ENCODE measurements around the gene UQCRH.
A peak's percentile ranks its signal among the peaks of the same experiment; 100 is the strongest.

Gene UQCRH

GRCh38 chr1:46303038-46303871 lies at the start of gene UQCRH, which contains the start of gene LRRC41:
TSS of gene UQCRH (plus strand) at chr1:46303698. CDS start at chr1:46303767, 69 bp downstream.
TSS of gene LRRC41 (minus strand) at chr1:46303616. CDS start at chr1:46303322, 294 bp downstream.
- peak; percentile 90 for DNase-seq

- no peak for DNase-seq
Observed at GRCh38 chr1:46254668-46255067, 48.8 kb upstream of the UQCRH start.

- DNase-seq = no peak
Observed at GRCh38 chr1:46256523-46256922, 47.0 kb upstream of the UQCRH start.

- DNase-seq = no peak
Observed at GRCh38 chr1:46262508-46262907, 41.0 kb upstream of the UQCRH start.

GRCh38 chr1:46263146-46263545 lies 40.4 kb upstream of the UQCRH start:
- no peak for DNase-seq

GRCh38 chr1:46268578-46268977 lies 34.9 kb upstream of the UQCRH start:
- DNase-seq = no peak

- DNase-seq = no peak
Observed at GRCh38 chr1:46274225-46275029, 29.1 kb upstream of the UQCRH start.

- DNase-seq = no peak
Observed at GRCh38 chr1:46275030-46275337, 28.5 kb upstream of the UQCRH start.

GRCh38 chr1:46277658-46278373 lies 25.7 kb upstream of the UQCRH start:
- DNase-seq = no peak

GRCh38 chr1:46278807-46279206 lies 24.7 kb upstream of the UQCRH start:
- no peak for DNase-seq

GRCh38 chr1:46280092-46280491 lies 23.4 kb upstream of the UQCRH start:
- no peak for DNase-seq

GRCh38 chr1:46281021-46281420 lies 22.5 kb upstream of the UQCRH start:
- DNase-seq = no peak

GRCh38 chr1:46284058-46284457 lies 19.4 kb upstream of the UQCRH start:
- DNase-seq = no peak

GRCh38 chr1:46284597-46285564 lies 18.6 kb upstream of the UQCRH start:
- no peak for DNase-seq

- no peak for DNase-seq
Observed at GRCh38 chr1:46285730-46286477, 17.6 kb upstream of the UQCRH start.

GRCh38 chr1:46288485-46289133 lies 14.9 kb upstream of the UQCRH start:
- DNase-seq = no peak

- no peak for DNase-seq
Observed at GRCh38 chr1:46289134-46289494, 14.4 kb upstream of the UQCRH start.

- no peak for DNase-seq
Observed at GRCh38 chr1:46289976-46290375, 13.5 kb upstream of the UQCRH start.

GRCh38 chr1:46295306-46295705 lies 8.2 kb upstream of the UQCRH start:
- no peak for DNase-seq

GRCh38 chr1:46298387-46298786 lies 5.1 kb upstream of the UQCRH start:
- DNase-seq = no peak

Measured in GDM1 (cell line).